IMR-90 (cell line): Measurements from ENCODE around the gene IYD. TPM values are rescaled to one million over a fixed set of nuclear protein-coding genes. Genes with fewer than 3 reads are reported as not detected.

Experiments
- ATAC-seq: fragments of 200-7000 bp; cut with Tn5 transposase; 2 replicates; pipeline ENCODE4 v1.9.1; 2020; ENCODE audit warnings: low read depth, mild to moderate bottlenecking, moderate library complexity
- BruUV-seq: library from RNA; stranded (reverse); fragments of 400-500 nt; replicated peaks from 2 replicates; lab custom pipeline; 2021; lab: Mats Ljungman, UMichigan
- CTCF ChIA-PET: fragments of 300-600 bp; formaldehyde crosslinking; extraction: SDS; loops from one replicate; lab custom pipeline; 2021; ENCODE audit warnings: antibody characterized with exemption; lab: Yijun Ruan, JAX
- POLR2A ChIA-PET: fragments of 300-600 bp; sonication (Branson Sonifier 250); formaldehyde crosslinking; loops from one replicate; lab custom pipeline; 2022; ENCODE audit warnings: antibody characterized with exemption; ENCODE audit not compliant: unreplicated experiment; lab: Charles Lee
- DNase-seq: peaks from one replicate; pipeline ENCODE4 v3.0.0; 2013
- H2AFZ ChIP-seq: replicated peaks from 2 replicates; pipeline ENCODE3; 2013; ENCODE audit warnings: low read length, mild to moderate bottlenecking; ENCODE audit not compliant: poor library complexity
- H2AK5ac ChIP-seq: 2 replicates; pipeline ENCODE4 v1.6.1; 2013; ENCODE audit warnings: low read depth, low read length, inconsistent platforms
- H2AK9ac ChIP-seq: replicated peaks from 2 replicates; pipeline ENCODE3; 2013; ENCODE audit warnings: mild to moderate bottlenecking, low read depth, low read length, moderate library complexity; ENCODE audit not compliant: poor library complexity
- H2BK120ac ChIP-seq: 2 replicates; pipeline ENCODE4 v1.6.1; 2013; ENCODE audit warnings: low read depth, low read length, inconsistent platforms
- H2BK15ac ChIP-seq: 3 replicates; pipeline ENCODE4 v1.6.1; 2013; ENCODE audit warnings: low read depth, low read length, inconsistent platforms
- H2BK20ac ChIP-seq: 2 replicates; pipeline ENCODE4 v1.6.1; 2013; ENCODE audit warnings: low read depth, mild to moderate bottlenecking, inconsistent platforms, low read length, moderate library complexity
- H2BK5ac ChIP-seq: 2 replicates; pipeline ENCODE4 v1.6.1; 2013; ENCODE audit warnings: mild to moderate bottlenecking, low read depth, low read length, inconsistent platforms; ENCODE audit not compliant: poor library complexity, severe bottlenecking
- H3K14ac ChIP-seq: replicated peaks from 2 replicates; pipeline ENCODE4 v1.6.1; 2013; ENCODE audit warnings: low read depth, low read length, inconsistent platforms
- H3K18ac ChIP-seq: 2 replicates; pipeline ENCODE4 v1.6.1; 2013; ENCODE audit warnings: low read depth, low read length, control low read depth
- H3K23ac ChIP-seq: 2 replicates; pipeline ENCODE4 v1.6.1; 2013; ENCODE audit warnings: low read depth, low read length, inconsistent platforms
- H3K27ac ChIP-seq: 2 replicates; pipeline ENCODE4 v1.5.1; 2013; ENCODE audit warnings: mild to moderate bottlenecking, control low read depth, low read length; ENCODE audit not compliant: insufficient read depth
- H3K27me3 ChIP-seq: 2 replicates; pipeline ENCODE4 v1.6.1; 2013; ENCODE audit warnings: low read length; ENCODE audit not compliant: control insufficient read depth, insufficient read depth
- H3K36me3 ChIP-seq: 2 replicates; pipeline ENCODE4 v1.6.1; 2013; ENCODE audit warnings: low read length, mixed read lengths; ENCODE audit not compliant: control insufficient read depth, insufficient read depth
- H3K4ac ChIP-seq: 2 replicates; pipeline ENCODE4 v1.6.1; 2013; ENCODE audit warnings: low read depth, low read length, inconsistent platforms
- H3K4me1 ChIP-seq: 2 replicates; pipeline ENCODE4 v1.6.1; 2013; ENCODE audit warnings: low read length, mixed read lengths; ENCODE audit not compliant: control insufficient read depth, insufficient read depth
- H3K4me2 ChIP-seq: 2 replicates; pipeline ENCODE4 v1.6.1; 2013; ENCODE audit warnings: low read depth, mild to moderate bottlenecking, control low read depth, low read length, moderate library complexity
- H3K4me3 ChIP-seq: 2 replicates; pipeline ENCODE4 v1.5.1; 2013; ENCODE audit warnings: low read depth, mild to moderate bottlenecking, control low read depth, low read length, moderate library complexity; ENCODE audit not compliant: insufficient read depth
- H3K56ac ChIP-seq: 2 replicates; pipeline ENCODE4 v1.6.1; 2013; ENCODE audit warnings: low read length, inconsistent platforms; ENCODE audit not compliant: insufficient read depth; ENCODE audit errors: extremely low read depth
- H3K79me1 ChIP-seq, 2 experiments: 2 replicates each; pipeline ENCODE4 v1.6.1; 2013; ENCODE audit warnings: low read length in 2 of 2, inconsistent platforms in 1 of 2, low read depth in 1 of 2
- H3K9ac ChIP-seq: 2 replicates; pipeline ENCODE4 v1.6.1; 2013; ENCODE audit warnings: low read depth, low read length, control low read depth
- H3K9me1 ChIP-seq: 2 replicates; pipeline ENCODE4 v1.6.1; 2013; ENCODE audit warnings: low read length, inconsistent platforms; ENCODE audit not compliant: insufficient read depth
- H3K9me3 ChIP-seq: 2 replicates; pipeline ENCODE4 v1.6.1; 2013; ENCODE audit warnings: low read length; ENCODE audit not compliant: control insufficient read depth, insufficient read depth
- H4K20me1 ChIP-seq: 2 replicates; pipeline ENCODE4 v1.6.1; 2013; ENCODE audit warnings: low read length, inconsistent platforms; ENCODE audit not compliant: insufficient read depth
- H4K5ac ChIP-seq: 2 replicates; pipeline ENCODE4 v1.6.1; 2013; ENCODE audit warnings: mild to moderate bottlenecking, low read depth, low read length, control low read depth
- H4K8ac ChIP-seq, 2 experiments: 2 replicates each; pipeline ENCODE4 v1.6.1; 2013; ENCODE audit warnings: low read depth in 2 of 2, low read length in 2 of 2, control low read depth in 1 of 2, inconsistent platforms in 1 of 2
- H4K91ac ChIP-seq: 2 replicates; pipeline ENCODE4 v1.6.1; 2013; ENCODE audit warnings: low read depth, low read length, inconsistent platforms; ENCODE audit not compliant: insufficient read depth
- MAFK ChIP-seq: IDR thresholded peaks from 2 replicates; pipeline ENCODE4 v1.6.1; 2012; ENCODE audit warnings: low read depth, low read length, improper control_type of control experiment
- RAD21 ChIP-seq: IDR thresholded peaks from 2 replicates; pipeline ENCODE4 v1.6.1; 2012; ENCODE audit warnings: low read length, improper control_type of control experiment
- RCOR1 ChIP-seq: IDR thresholded peaks from 2 replicates; pipeline ENCODE4 v1.6.1; 2012; ENCODE audit warnings: mild to moderate bottlenecking, low read length, improper control_type of control experiment; ENCODE audit not compliant: insufficient replicate concordance
- RFX5 ChIP-seq: IDR thresholded peaks from 2 replicates; pipeline ENCODE4 v1.8.0; 2012; ENCODE audit warnings: low read depth, mild to moderate bottlenecking, low read length, moderate library complexity
- WGBS, 2 experiments: methylation state at CpG; one replicate each; pipeline versions ENCODE4 v1.1.5 to v1.1.7; 2013; ENCODE audit warnings: missing lambda C conversion rate in 2 of 2; ENCODE audit not compliant: insufficient read length in 1 of 2; ENCODE audit errors: extremely low coverage in 2 of 2; 5-methylcytosine and 5-hydroxymethylcytosine counted together
- dilution Hi-C: fragments of 300-500 bp; cut with HindIII; formaldehyde crosslinking; loops from one replicate; pipeline ENCODE4 v1.14.3; 2018; ENCODE audit warnings: low sequenced_read_pairs; ENCODE audit not compliant: unreplicated experiment
- in situ Hi-C: fragments of 300-500 bp; cut with MboI; formaldehyde crosslinking; loops from 3 replicates; pipeline ENCODE4 v1.14.3; 2019; ENCODE audit warnings: low sequenced_read_pairs, inconsistent platforms, mixed read lengths
- intact Hi-C: fragments of 100-400 bp; cut with micrococcal nuclease; formaldehyde crosslinking; loops from 2 replicates; pipeline ENCODE4 v1.10.0; 2022
- polyA plus RNA-seq, 3 experiments: library from polyadenylated mRNA; depleted of rRNA; stranded (reverse); fragments of >200 nt; gene quantifications; 2 replicates each; pipeline ENCODE4 v1.2.3, GENCODE V29; 2012; ENCODE audit warnings: low replicate concordance in 1 of 3
- total RNA-seq: library from RNA; depleted of rRNA; stranded (reverse); fragments of >200 nt; gene quantifications from 2 replicates; pipeline ENCODE4 v1.2.3, GENCODE V29; 2012

IYD gene
- total and polyA plus RNA-seq, 2 of the 4 experiments (the other 2 are of a cell fraction): not detected

GRCh38 chr6:150420428-150420827 is 51.6 kb downstream of the IYD start:
- H3K27ac ChIP-seq: no peak overlapping the region
- no TSS peak for BruUV-seq
- ChIA-PET POLR2A (no interaction called here), CTCF (interaction anchor here (0.9 to 1.3 kb wide), 3 partner anchors 395 to 397 kb away, joined by 3 to 4 read pairs (median 4); no protein-coding TSS in a partner anchor)
- intact Hi-C loops: no loop called here
- H3K9me1 ChIP-seq: no peaks in the 10 kb centered on the region
- H3K14ac ChIP-seq: no peak overlapping the region
- H4K5ac ChIP-seq: no peak overlapping the region
- no peak overlapping the region for H2AK5ac ChIP-seq
- no peak for TF ChIP-seq MAFK
- TF ChIP-seq RCOR1: no peak
- TF ChIP-seq RAD21: no peak
- TF ChIP-seq RFX5: no peak
- no peaks in the 10 kb centered on the region; the same call in 1 of the 2 replicates for H3K4me1 ChIP-seq
- dilution Hi-C loops: no loop called here
- H2AFZ ChIP-seq: no peak overlapping the region
- no peak overlapping the region for H4K91ac ChIP-seq
- no peak for DNase-seq
- no peaks in the 10 kb centered on the region for H3K79me1 ChIP-seq
- no peak overlapping the region for H3K18ac ChIP-seq
- H3K36me3 ChIP-seq: no peaks in the 10 kb centered on the region
- H4K8ac ChIP-seq: no peak overlapping the region
- WGBS, 2 experiments: no CpG with 5 or more reads among the region's 2 CpGs
- in situ Hi-C loops: loop anchor here (25.0 kb wide), 1 partner anchor 917 kb away; no protein-coding TSS in a partner anchor
- H2BK20ac ChIP-seq: no peak overlapping the region
- no peak overlapping the region for H3K4me2 ChIP-seq
- H3K27me3 ChIP-seq: peaks cover 7% of the 10 kb centered on the region
- no peak overlapping the region for H3K56ac ChIP-seq
- no peak overlapping the region for H3K23ac ChIP-seq
- H2AK9ac ChIP-seq: no peak overlapping the region
- H2BK15ac ChIP-seq: no peak overlapping the region
- H2BK120ac ChIP-seq: no peak overlapping the region
- no peak overlapping the region for H3K9ac ChIP-seq
- no peak for ATAC-seq
- no peak overlapping the region for H2BK5ac ChIP-seq
- no peaks in the 10 kb centered on the region for H3K9me3 ChIP-seq
- no peaks in the 10 kb centered on the region for H4K20me1 ChIP-seq
- no peak overlapping the region for H3K4ac ChIP-seq
- no peak overlapping the region for H3K4me3 ChIP-seq
